SW480 (cell line): ENCODE results near the gene TSPEAR.

Experiments
- DNase-seq: peaks from one replicate; pipeline ENCODE4 v3.0.0-alpha.2; 2016; ENCODE audit warnings: low spot score

Gene TSPEAR

DNA sequence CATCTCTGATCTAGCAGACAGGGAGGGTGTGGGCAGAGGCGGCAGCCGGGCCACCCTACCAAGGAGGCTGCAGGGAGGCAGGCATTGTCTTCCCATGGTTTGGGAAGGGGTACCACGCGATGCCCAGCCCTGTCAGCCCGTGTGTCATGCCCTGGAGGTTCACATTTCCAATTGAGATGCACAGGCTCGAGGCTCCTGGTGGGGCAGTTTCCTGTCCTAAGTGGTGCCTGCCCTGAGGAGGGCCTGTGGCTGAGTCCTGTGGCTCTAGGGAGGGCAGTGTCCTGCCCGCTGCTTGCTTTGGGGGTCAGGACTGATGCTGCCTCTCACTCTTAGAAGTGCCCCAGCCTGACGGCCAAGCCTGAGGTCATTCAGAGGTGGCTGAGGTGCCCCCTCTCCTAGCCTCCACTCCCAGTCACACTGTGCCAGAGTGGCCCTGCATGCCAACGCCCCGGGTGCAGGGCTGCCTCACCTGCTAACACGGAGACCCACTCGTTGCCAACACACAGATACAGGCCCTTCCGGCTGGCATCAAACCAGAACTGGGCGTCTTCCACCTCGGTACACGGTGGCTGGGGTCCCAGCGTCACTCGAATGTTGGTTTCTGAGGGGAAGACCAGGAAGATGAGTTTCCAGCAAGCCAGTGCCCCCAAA lies 183.3 kb downstream of the TSPEAR start:
- no peak for DNase-seq

DNA sequence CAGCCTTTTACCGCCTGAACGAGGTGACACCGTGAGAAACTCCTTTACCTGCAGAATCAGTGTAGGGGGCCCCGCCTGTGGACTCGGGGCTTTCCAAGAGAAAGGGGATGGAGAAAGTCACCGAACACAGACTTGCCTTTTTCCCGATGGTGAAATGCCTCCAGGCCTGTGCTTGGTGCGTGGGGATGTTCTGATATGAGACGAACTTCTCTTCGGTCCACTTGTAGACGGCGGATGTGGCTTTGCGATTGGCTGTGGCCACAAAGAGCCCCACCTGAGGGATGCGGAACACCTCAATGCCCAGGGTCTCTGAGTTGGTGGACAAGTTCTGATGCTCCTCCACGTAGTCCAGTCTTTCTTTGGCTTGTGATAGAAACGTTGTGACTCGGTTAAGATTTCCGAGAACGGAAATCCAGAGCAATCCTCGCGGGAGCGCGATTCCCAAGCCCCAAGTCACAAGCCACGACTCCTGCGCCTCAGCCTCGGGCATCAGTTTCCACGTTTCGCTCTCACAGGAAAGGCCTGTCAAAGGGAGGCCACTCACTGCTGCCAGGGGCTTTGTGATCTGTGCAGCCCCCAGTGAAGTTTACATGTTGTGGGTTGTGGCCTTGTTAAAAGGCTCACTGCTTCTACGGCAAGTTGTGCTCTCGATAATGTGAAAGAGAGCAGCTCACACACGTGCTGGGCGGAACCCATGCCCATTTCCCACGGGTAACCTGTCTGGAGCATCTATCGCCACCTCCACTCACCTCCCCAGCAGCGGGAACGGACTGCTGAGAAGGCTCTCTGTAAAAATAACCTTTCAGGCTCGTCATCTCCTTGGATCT lies 184.0 kb downstream of the TSPEAR start:
- DNase-seq, result no peak

DNA sequence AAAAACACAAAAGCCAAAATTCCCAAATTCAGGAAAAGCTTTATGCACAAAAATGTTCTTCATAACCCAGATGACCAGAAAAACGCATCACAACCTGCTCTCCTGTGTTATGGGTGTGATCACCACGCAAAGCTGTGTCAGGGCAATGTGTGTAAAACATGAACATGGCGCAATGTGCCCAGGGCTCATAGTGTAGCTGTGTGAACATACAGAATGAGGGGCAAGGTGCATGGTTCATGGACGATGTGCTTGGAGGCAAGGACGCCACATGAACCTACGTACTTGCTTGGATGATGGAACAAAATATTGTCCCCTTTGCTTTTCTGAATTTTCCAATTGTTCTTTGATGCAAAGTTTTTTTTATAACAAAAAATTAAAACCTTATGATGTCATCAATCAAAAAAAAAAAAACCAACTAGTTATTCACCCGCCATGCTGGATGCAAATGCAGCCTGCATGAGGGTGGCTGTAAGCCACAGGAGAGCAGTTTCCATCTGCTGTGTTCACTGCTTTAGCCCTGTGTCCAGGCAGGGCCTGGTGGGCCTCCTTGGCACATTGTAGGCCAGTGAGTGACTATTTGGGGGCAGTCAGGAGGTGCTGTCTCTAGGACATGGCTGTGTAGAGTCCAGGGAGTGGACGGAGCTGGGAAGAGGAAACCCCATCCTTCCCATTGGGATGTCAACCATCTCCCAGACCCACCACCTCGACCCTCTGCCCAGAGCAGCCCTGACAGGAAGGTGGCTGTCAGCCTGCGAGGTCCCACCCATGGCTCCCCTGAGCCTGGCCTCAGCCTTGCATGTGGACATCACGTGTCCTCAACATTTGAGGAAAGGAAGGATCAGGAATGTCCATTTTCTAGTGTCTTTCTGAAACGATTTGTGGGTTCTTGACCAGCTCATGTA lies 185.0 kb downstream of the TSPEAR start:
- DNase-seq, result no peak

DNA sequence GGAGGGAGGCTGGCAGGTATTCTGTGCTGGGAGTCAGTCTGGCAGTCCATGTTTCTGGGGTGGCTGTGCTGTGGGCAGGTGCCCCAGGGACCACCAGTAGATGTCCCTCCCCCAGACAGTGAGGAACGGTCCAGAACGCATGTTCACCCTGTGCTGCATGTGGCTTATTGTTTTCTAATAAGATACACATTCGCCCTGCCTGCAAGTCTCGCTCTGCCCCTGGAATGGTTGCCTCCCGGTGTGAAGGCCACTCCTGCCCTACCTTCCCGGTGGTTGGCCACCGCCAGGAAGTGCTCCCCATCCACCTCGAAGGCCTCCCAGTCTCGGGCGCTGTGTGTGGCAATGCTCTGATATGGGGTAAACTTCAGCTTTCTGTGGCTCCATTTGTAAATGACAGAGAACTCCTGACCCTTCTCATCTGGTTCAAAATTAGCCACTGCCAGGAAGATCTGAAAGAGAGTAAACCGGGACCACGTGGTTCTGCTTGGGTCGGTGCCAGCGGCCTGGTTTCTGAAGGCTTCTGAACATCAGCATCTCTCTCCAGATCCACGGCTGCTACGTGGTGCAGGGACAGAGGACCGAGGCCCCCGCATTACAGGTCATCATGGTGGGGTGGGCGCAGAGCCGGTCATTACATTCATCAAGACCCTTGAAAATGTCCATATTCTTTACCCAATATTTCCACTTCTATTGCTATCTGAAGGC lies 185.8 kb downstream of the TSPEAR start:
- DNase-seq, result no peak

DNA sequence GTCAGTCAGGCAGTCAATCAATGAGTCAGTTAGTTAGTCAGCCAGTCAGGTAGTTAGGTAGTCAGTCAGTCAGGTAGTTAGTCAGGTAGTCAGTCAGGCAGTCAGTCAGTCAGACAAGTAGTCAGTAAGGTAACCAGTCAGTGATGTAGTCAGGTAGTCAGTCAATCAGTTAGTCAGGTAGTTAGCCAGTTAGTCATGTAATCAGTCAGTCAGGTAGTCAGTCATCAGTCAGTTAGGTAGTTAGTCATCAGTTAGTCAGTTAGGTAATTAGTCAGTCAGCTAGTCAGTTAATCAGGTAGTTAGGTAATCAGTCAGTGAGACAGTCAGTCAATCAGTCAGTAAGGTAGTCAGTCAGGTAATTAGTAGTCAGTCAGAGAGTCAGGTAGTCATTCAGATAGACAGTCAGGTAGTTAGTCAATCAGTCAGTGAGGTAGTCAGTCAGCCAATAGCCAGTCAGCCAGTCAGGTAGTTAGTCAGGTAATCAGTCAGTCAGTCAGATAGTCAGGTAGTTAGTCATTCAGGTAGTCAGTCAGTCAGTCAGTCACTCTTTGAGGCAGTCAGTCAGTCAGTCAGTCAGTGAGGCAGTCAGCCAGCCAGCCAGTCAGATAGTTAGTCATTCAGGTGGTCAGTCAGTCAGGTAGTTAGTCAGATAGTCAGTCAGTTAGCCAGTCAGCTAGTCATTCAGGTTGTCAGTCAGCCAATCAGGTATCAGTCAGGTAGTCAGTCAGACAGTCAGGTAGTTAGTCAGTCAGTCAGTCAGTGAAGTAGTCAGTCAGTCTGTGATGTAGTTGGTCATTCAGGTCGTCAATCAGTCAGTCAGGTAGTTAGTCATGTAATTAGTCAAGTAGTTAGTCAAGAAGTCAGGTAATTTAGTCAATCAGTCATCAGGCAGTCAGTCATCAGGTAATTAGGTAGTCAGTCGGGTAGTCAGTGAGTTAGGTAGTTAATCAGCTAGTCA lies 186.7 kb downstream of the TSPEAR start:
- DNase-seq, result no peak

DNA sequence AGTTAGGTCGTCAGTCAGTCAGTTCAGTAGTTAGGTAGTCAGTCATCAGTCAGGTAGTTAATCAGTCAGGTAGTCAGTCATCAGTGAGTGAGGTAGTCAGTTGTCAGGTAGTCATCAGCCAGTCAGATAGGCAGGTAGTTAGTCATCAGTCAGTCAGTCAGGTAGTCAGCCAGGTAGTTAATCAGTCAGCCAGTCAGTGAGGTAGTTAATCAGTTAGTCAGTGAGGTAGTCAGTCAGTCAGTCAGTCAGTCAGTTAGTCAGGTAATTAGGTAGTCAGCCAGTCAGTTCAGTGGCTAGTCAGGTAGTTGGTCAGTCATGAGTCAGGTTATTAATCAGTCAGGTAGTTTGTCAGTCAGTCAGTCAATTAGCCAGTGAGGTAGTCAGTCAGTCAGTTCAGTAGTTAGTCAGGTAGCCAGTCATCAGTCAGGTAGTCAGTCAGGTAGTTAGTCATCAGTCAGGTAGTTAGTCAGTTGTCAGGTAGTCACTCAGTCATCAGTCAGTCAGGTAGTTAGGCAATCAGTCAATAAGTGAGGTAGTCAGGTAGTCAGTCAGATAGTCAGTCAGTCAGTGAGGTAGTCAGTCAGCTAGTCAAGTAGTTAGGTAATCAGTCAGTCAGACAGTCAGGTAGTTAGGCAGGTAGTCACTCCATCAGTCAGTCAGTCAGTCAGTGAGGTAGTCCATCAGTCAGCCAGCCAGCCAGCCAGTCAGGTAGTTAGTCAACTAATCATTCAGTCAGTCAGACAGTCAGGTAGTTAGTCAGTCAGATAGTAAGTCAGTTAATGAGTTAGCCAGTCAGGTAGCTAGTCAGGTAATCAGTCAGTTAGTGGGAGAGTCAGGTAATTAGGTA lies 187.6 kb downstream of the TSPEAR start:
- DNase-seq, result no peak

DNA sequence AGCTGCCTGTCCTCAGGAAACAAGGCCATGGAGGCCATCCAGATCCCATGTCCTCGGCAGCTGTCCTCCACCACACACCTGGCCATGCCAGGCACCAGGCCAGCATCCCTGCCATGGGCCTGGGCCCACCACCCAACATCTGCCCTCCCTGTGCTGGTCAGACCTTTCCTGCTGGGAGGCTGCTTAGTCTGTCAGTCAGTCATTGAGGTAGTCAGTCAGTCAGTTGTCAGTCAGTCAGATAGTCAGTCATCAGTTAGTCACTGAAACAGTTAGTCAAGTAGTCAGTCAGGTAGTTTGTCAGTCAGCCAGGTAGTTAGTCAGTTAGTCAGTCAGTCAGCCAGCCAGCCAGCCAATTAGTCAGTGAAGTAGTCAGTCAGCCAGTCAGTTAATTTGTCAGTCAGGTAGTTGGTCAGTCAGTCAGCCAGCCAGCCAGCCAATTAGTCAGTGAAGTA lies 188.6 kb downstream of the TSPEAR start:
- no peak for DNase-seq

DNA sequence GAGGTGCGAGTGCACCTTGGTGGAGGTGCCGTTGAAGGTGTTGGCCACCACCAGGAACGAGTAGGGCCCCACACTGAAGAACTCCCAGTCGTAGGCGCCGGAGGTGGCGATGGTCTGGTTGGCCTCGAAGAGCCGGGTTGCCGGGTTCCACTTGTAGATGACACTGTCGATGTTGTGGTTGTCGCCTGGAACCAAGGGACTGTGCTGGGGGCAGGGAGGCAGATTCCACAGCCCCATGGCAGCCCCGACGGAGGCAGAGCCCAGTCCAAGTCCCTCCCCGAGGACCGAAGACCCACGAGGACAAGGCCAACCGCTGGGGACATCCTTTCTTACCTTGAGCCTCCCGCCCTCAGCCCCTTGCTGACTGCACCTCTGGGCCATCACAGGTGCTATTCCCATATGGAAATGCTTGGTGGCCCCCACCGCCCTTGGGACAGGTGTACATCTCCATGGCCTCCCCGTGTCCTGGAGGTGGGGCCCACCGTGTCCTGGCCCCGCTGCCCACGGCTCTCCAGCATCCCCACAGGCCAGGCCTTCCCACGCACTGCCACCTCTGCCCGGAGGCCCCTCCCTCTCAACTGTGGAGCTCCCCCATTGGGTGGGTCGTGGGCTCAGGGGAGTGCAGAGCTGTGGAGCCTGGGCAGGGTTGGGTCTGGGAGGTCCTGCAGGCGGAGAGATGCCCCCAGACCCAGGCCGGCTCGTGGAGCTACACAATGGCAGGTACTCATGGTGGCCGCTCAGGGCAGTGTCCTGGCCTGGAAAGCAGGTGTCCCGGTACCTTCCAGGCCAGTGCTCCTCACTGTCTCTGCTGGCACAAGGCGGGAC lies 189.2 kb downstream of the TSPEAR start:
- no peak for DNase-seq

DNA sequence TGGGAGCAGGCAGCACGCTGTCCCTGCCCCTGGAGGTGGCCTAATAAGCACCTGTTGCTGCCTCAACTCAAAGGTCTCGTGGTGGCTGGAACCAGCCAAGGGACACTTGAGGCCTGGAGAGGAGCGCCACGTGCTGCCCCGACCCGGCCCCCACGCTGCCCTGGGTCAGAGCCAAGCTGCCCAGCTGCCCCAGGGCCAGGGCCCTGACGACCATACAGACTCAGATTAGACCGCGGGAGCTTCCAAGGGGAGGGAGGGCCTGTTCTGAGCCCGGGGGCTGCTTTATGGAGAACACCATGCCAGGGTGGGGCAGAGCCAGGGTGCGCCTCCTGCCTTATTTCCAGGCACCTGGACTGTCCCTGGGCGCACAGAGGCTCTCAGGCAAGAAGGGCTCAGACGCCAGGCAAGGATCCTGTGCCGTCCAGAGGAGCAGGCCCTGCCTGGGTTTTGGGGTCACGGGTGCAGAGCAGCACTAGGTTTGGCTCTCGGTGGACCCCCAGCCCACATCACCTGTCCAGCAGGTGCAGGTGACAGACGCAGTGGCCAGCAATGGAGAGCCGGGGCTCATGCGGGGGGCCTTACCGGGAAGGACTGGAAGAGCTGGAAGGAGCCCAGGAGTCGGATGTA lies 190.0 kb downstream of the TSPEAR start:
- DNase-seq, result no peak

DNA sequence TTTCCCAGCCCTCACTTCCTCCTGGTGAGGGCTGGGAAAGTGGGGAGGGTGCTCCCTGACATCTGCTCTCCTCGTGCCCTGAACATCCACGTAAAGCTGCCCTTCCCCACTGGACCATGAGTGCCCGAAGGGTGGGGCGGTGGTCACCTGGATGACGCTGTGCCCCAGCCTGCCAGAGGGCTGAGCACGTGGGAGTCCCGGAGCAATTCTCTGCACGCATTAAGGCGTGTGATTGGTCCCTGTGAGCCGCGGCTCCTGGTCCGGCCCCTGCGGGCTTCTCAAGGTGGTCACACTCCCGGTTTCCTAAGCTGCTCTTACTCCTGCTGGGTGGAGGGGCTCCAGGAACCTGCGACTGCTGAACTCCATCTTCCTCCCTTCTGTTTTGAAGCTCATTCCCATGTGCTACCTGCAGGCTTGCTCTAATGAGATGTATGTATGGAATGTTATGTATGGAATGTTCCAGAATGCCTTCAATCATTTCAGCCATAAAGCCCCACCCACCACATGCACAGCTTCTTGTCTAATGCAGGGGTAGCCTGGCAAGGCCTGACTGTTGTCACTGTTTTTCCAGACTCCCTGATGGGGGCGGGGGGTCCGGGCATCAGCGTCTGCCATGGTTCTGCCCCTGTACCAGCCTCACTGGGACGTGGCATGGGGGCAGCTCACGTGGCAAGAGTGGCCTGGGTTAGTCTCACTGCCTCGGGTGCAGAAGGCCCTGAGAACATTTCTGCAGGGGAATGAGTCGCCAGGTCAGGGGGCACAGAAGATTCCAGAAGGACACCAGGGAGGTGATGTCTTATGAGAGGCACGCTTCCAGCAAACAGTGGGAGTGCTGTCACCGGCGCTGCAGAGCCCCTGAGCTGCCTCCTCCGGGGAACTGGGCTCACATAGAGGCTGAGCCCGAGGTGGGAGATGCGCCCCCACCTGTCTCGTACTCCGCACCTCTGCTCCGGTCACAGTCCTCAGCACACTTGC lies 190.8 kb downstream of the TSPEAR start:
- DNase-seq, result no peak

DNA sequence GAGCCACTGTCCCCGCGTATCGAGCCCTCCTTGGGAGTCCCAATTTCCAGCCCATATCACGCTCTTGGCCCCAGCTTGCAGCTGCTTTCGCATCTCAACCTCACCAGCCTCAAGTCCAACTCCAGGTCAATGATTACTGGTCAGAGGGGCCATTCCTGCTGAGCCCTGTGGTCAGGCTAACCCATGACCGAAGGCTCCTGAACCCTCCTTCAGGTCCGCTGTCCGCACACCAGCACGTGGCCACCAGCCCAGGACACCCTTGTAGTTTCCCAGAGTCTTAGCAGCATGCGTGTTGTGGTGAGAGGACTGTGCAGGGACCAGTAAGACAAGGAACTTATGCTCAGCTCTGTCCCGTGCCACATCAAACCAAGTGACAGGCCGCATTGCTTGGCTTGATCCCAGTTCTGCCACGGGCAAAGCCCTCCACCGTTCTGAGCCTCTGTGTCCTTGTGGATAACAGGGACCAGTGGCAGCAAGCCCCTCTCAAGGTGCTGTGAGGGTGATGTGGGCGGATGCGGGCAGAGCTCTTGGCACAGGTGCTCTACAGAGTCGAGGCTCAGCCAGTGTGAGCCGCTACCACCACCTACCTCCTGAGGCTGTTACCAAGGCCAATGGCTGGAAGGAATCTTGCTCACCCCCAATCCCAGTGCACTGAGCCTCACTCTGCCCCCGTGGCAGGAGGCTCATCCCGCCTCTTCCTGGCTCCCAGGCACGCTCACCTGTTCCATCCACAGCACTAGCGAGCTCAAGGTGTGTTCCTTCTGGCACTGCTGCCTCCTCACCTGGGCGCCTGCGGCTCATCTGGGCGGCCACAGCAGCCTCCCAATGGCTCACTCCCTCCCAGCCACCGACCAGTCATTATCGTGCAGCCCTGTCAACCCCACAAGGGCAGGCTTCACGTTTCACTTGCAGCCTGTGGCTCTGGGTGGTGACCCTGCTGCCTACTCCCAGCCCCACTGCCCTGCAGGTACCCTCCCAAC lies 191.7 kb downstream of the TSPEAR start:
- DNase-seq, result no peak

DNA sequence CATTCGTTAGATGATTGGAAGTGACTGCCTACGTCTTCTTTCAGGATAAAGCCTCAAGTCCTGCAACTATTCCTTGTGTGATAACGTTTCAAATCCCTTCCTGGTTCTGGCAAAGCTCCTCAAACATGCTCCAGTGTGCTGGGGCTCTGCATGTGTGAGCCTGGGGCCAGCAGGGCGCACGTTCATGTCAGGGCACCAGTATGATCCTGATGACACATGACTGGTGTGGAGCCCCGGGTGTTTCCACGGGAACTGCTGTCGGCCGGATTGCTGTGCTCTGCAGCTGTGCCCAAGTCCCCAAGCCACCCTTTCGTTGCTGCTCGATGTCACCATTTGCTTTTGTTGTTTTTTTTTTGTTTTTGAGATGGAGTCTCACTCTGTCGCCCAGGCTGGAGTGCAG lies 192.7 kb downstream of the TSPEAR start:
- DNase-seq, result no peak

DNA sequence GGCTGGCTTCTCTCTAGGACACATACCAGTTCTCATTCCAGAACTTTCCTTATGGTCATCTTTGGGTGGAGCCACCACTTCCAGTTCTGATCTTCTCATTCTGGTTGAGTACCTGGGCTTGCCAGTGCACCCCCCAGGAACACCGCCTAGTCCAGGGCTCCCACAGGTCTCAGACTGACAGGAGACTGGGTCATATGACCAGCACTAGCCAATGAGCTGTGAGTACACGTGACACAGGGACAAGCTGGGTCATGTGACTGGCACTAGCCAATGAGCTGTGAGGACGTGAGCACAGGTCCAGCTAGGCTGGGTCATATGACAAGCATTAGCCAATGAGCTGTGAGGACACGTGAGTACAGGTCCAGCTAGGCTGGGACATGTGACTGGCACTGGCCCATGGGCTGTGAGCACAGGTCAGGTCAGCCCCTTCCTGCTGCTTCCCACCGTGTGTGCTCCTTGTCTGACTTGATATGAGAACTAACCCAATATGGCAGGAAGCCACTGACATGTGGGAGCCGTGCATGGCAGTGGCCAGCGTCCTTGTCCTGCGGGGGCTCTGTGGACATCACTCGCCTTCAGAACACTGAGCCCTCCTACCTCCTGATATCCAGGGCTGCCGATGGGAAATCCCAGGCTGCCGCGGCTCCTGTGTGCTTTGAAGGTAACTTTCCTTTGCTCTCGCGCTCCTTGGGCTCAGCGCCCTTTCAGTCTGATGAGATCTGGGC lies 194.0 kb downstream of the TSPEAR start:
- peak; percentile 91 for DNase-seq

DNA sequence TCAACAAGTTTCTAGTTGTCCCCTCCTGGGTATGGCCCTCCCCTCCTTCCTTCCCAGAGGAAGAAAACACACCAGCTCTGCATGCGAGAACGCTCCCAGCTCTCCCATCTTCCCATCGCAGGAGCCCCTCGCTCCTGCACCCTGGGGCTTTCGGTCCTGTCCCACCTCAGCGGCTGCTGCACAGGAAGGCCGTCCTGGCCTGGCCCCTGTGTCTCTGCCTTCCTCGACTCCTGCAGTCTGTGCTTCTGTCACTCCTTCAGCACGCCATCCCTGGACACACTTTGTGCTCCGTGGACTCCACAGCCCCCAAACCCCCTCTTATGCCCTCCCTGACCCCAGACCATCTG lies 194.6 kb downstream of the TSPEAR start:
- DNase-seq, result no peak

DNA sequence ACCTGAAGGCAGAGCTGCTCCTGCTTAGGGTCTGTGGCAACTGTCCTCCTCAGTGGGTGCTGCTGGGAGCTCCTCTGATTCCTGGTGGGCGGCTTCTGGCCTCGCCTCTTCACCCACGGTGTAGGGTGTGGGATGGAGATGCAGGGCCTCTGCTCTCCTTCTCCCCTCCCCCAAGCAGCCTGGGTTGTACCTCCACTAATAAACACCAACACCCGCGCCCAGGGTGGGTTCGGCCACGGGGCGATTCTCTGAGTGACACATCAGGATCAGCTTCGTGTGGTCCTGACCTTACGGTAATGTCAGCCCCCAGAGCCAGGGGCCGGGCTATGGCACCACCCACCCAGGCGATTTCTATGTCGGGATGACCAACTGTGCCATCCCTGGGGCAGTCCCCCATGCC lies 195.0 kb downstream of the TSPEAR start:
- no peak for DNase-seq
